GM12878 (cell line): ENCODE data around the gene PRSS2. TPM values are rescaled to one million over a fixed set of nuclear protein-coding genes. Genes with fewer than 3 reads are reported as not detected.
A peak's percentile ranks its signal among the peaks of the same experiment; 100 is the strongest.
"Not testable (repeated sequence)": the region's sequence is repeated elsewhere in the genome, so short reads cannot be mapped to it uniquely, and the experiment has no call there.

Experiments used
- ATAC-seq: fragments of 200-7000 bp; cut with Tn5 transposase; 3 replicates; pipeline ENCODE4 v1.9.1; 2020; ENCODE audit warnings: mild to moderate bottlenecking, moderate library complexity
- BruUV-seq: library from RNA; stranded (reverse); fragments of 400-500 nt; replicated peaks from 2 replicates; lab custom pipeline; 2021; lab: Mats Ljungman, UMichigan
- CTCF ChIA-PET: fragments of 300-600 bp; sonication (Branson Sonifier 250); formaldehyde crosslinking; extraction: SDS; loops from one replicate; lab custom pipeline; 2021; ENCODE audit warnings: inconsistent platforms; lab: Yijun Ruan, JAX
- POLR2A ChIA-PET: fragments of 350-600 bp; formaldehyde crosslinking; extraction: SDS; loops from one replicate; lab custom pipeline; 2021; ENCODE audit warnings: inconsistent platforms; lab: Charles Lee
- RAD21 ChIA-PET: fragments of 300-600 bp; sonication (Branson Sonifier 250); formaldehyde crosslinking; loops from one replicate; lab custom pipeline; 2023; ENCODE audit warnings: antibody characterized with exemption; ENCODE audit not compliant: unreplicated experiment; lab: Charles Lee
- SMC1A ChIA-PET: fragments of 300-600 bp; sonication (Branson Sonifier 250); formaldehyde crosslinking; loops from one replicate; lab custom pipeline; 2023; ENCODE audit not compliant: unreplicated experiment, uncharacterized antibody; lab: Charles Lee
- DNase-seq: peaks from one replicate; pipeline ENCODE4 v3.0.0-alpha.2; 2011; ENCODE audit warnings: low read depth, low spot score
- FAIRE-seq: peaks from 3 replicates; lab custom pipeline; 2011; peaks lifted over from hg19 to GRCh38; lab: Jason Lieb, UNC
- H2AFZ ChIP-seq: 2 replicates; pipeline ENCODE4 v1.6.0; 2011; ENCODE audit warnings: low read depth, low read length, control low read depth; ENCODE audit not compliant: control insufficient read depth
- H3K27ac ChIP-seq: 2 replicates; pipeline ENCODE4 v1.5.1; 2011; ENCODE audit warnings: control low read depth; ENCODE audit not compliant: control insufficient read depth, insufficient read depth
- H3K27me3 ChIP-seq, 2 experiments: replicated peaks in 1 of 2; 2 replicates each; pipeline versions ENCODE4 v1.6.0 to v1.6.1; 2011; ENCODE audit warnings: low read length in 1 of 2; ENCODE audit not compliant: control insufficient read depth in 2 of 2, insufficient read depth in 2 of 2
- H3K36me3 ChIP-seq, 2 experiments: 2 replicates each; pipeline ENCODE4 v1.5.1; 2011; ENCODE audit warnings: low read length in 1 of 2; ENCODE audit not compliant: control insufficient read depth in 2 of 2, insufficient read depth in 2 of 2
- H3K4me1 ChIP-seq: 2 replicates; pipeline ENCODE4 v1.6.1; 2011; ENCODE audit warnings: mild to moderate bottlenecking, low read length, moderate library complexity, mixed read lengths; ENCODE audit not compliant: control insufficient read depth, insufficient read depth
- H3K4me2 ChIP-seq: 2 replicates; pipeline ENCODE4 v1.6.0; 2011; ENCODE audit warnings: control low read depth; ENCODE audit not compliant: control insufficient read depth, insufficient read depth
- H3K4me3 ChIP-seq: fragments of 200-600 bp; sonication (generic); 2 replicates; pipeline ENCODE4 v1.5.1; 2016
- H3K79me2 ChIP-seq: 2 replicates; pipeline ENCODE4 v1.6.0; 2011; ENCODE audit warnings: low read length; ENCODE audit not compliant: control insufficient read depth, insufficient read depth
- H3K9ac ChIP-seq: 2 replicates; pipeline ENCODE4 v1.8.0; 2011; ENCODE audit warnings: low read length, control low read depth, mixed read lengths; ENCODE audit not compliant: control insufficient read depth, insufficient read depth
- H3K9me3 ChIP-seq: replicated peaks from 3 replicates; pipeline ENCODE4 v1.5.1; 2011; ENCODE audit warnings: mild to moderate bottlenecking, low read length; ENCODE audit not compliant: control insufficient read depth, insufficient read depth
- H4K20me1 ChIP-seq: 2 replicates; pipeline ENCODE4 v1.6.0; 2011; ENCODE audit not compliant: control insufficient read depth, insufficient read depth
- BMI1 ChIP-seq: fragments of 450-650 bp; IDR thresholded peaks from 2 replicates; pipeline ENCODE4 v1.6.1; 2016; ENCODE audit warnings: mild to moderate bottlenecking, moderate library complexity, borderline replicate concordance
- NFYA ChIP-seq: IDR thresholded peaks from 2 replicates; pipeline ENCODE4 v1.6.1; 2011; ENCODE audit warnings: low read depth, mild to moderate bottlenecking, low read length, improper control_type of control experiment, borderline replicate concordance
- WGBS: methylation state at CpG from one replicate; pipeline ENCODE4 v1.1.6; 2016; ENCODE audit warnings: low lambda C conversion rate; ENCODE audit not compliant: insufficient replicate concordance, insufficient coverage; ENCODE audit errors: missing lambda C conversion rate; 5-methylcytosine and 5-hydroxymethylcytosine counted together
- in situ Hi-C: fragments of 300-500 bp; cut with MboI; formaldehyde crosslinking; loops from 9 replicates; pipeline ENCODE4 v1.14.3; 2018; ENCODE audit warnings: mixed read lengths
- intact Hi-C: fragments of 100-400 bp; cut with micrococcal nuclease; formaldehyde crosslinking; loops from one replicate; pipeline ENCODE4 v1.14.2; 2022; ENCODE audit not compliant: unreplicated experiment
- polyA plus RNA-seq, 11 experiments: library from polyadenylated mRNA; depleted of rRNA in 4 of 11; unstranded in 6 of 11; stranded (reverse) in 5 of 11; fragments of >200 nt; fragmentation: Nextera tagmentation in 4 of 11; fragmentation: Illumina TruSeq in 1 of 11; extraction: Ambion mirVana in 4 of 11; extraction: Trizol in 1 of 11; gene quantifications; 1 replicate in 1 of 11; 2 replicates in 10 of 11; pipeline versions ENCODE4 v1.2.1 to v1.2.3, GENCODE V29; 2011 to 2016; ENCODE audit warnings: inconsistent platforms in 2 of 11, missing spikeins in 2 of 11, low read depth in 1 of 11
- total RNA-seq, 4 experiments: library from RNA; depleted of rRNA in 3 of 4; stranded (reverse); fragments of >200 nt in 3 of 4; fragmentation: Illumina TruSeq in 1 of 4; extraction: Trizol in 1 of 4; gene quantifications; 2 replicates each; pipeline versions ENCODE4 v1.2.1 to v1.2.3, GENCODE V29; 2013 to 2021

PRSS2 gene
- total and polyA plus RNA-seq, 10 of the 15 experiments (the other 5 are each of a cell fraction or from before 2014, with no cell fraction given), result 0.21 to 28.8 (median 0.41) TPM; not detected in 7

- Histone ChIP-seq H3K4me2 (no peak overlapping the region), H4K20me1 (no peaks in the 10 kb centered on the region), H3K4me1 (peaks cover 10% of the 10 kb centered on the region), H3K27ac (no peak overlapping the region), H3K27me3 (no peaks in the 10 kb centered on the region), H3K9me3 (no peaks in the 10 kb centered on the region; the same call in 2 of the 3 replicates), H2AFZ (no peak overlapping the region), H3K36me3 (no peaks in the 10 kb centered on the region), H3K9ac (no peak overlapping the region), H3K4me3 (no peak overlapping the region), H3K79me2 (no peaks in the 10 kb centered on the region)
- no peak for TF ChIP-seq BMI1
- no peak for TF ChIP-seq NFYA
- CTCF ChIA-PET, result interaction anchor here (1.2 to 24.4 kb wide), 4 partner anchors 29 to 242 kb away, joined by 3 to 1055 read pairs (median 146); no protein-coding TSS in a partner anchor
- RAD21 ChIA-PET, result interaction anchor here (1.3 to 2.1 kb wide), 2 partner anchors 32 to 35 kb away, joined by 3 to 9 read pairs; no protein-coding TSS in a partner anchor
- SMC1A ChIA-PET, result interaction anchor here (0.6 to 24.6 kb wide), 3 partner anchors 27 to 694 kb away, joined by 3 to 786 read pairs (median 3); partner anchors contain the start of gene PRSS1
- intact Hi-C loops (no loop called here), in situ Hi-C loops (no loop called here)
- no TSS peak for BruUV-seq
- DNase-seq, result no peak
- FAIRE-seq, result peak; percentile 61
- ATAC-seq, result no peak
- POLR2A ChIA-PET, result no interaction called here
- WGBS, result 42% methylated on average over 9 of the region's 9 CpGs
Measured at GRCh38 chr7:142776206-142776844, 5.6 kb downstream of the PRSS2 start.

DNA sequence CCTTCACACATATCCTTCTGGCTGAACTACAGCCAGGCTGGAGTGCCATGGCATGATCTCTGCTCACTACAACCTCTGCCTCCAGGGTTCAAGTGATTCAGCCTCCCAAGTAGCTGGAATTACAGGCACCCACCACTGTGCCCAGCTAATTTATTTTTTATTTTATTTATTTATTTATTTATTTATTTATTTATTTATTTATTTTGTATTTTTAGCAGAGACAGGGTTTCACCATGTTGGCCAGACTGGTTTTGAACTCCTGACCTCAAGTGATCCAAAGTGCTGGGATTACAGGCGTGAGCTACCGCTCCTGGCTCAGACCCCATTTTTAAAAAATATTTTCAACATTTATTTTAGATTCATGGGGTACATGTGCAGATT, 6.1 kb downstream of the PRSS2 start:
- BruUV-seq, H3K9me3 ChIP-seq, H3K36me3 ChIP-seq, ATAC-seq, H3K9ac ChIP-seq, H3K79me2 ChIP-seq, intact Hi-C loops, H3K27me3 ChIP-seq, H2AFZ ChIP-seq, DNase-seq, H3K4me3 ChIP-seq, H3K4me2 ChIP-seq, H4K20me1 ChIP-seq, H3K4me1 ChIP-seq, FAIRE-seq, in situ Hi-C loops, H3K27ac ChIP-seq, POLR2A ChIA-PET: not testable (repeated sequence)
- 86% methylated on average over 2 of the region's 2 CpGs for WGBS
- ChIA-PET CTCF (interaction anchor here (1.2 to 24.4 kb wide), 4 partner anchors 29 to 242 kb away, joined by 3 to 1055 read pairs (median 146); no protein-coding TSS in a partner anchor), RAD21 (interaction anchor here (1.3 to 2.1 kb wide), 2 partner anchors 31 to 34 kb away, joined by 3 to 9 read pairs; no protein-coding TSS in a partner anchor), SMC1A (interaction anchor here (0.6 to 24.6 kb wide), 3 partner anchors 33 to 693 kb away, joined by 3 to 786 read pairs (median 3); no protein-coding TSS in a partner anchor)
